Effector memory CD8-positive, alpha-beta T cell (primary cell): Measurements from ENCODE around the gene THUMPD3.
A peak's percentile ranks its signal among the peaks of the same experiment; 100 is the strongest.

ENCODE experiments used
- ATAC-seq: fragments of 150-1000 bp; cut with Tn5 transposase; replicated peaks from 2 replicates; pipeline ENCODE4 v1.10.0; 2021; ENCODE audit warnings: mild to moderate bottlenecking, moderate library complexity
- DNase-seq, 3 experiments: peaks; one replicate each; pipeline ENCODE4 v3.0.0; 2021
- H3K27ac Mint-ChIP-seq, 2 donors: one replicate each; pipeline ENCODE4 v1.8.0; 2022; ENCODE audit warnings: mild to moderate bottlenecking in 2 of 2, mixed read lengths in 2 of 2, moderate library complexity in 2 of 2
- H3K27me3 Mint-ChIP-seq, 2 donors: one replicate each; pipeline ENCODE4 v1.8.0; 2022; ENCODE audit warnings: mixed read lengths in 2 of 2
- H3K36me3 Mint-ChIP-seq: one replicate; pipeline ENCODE4 v1.8.0; 2022; ENCODE audit warnings: mild to moderate bottlenecking, moderate library complexity, mixed read lengths; ENCODE audit not compliant: insufficient read depth
- H3K4me1 Mint-ChIP-seq, 2 donors: one replicate each; pipeline ENCODE4 v1.8.0; 2022; ENCODE audit warnings: low read depth in 2 of 2, mixed read lengths in 2 of 2
- H3K4me3 Mint-ChIP-seq, 2 donors: one replicate each; pipeline ENCODE4 v1.8.0; 2022; ENCODE audit warnings: mild to moderate bottlenecking in 2 of 2, mixed read lengths in 2 of 2, moderate library complexity in 2 of 2
- H3K9me3 Mint-ChIP-seq, 2 donors: one replicate each; pipeline ENCODE4 v1.8.0; 2022; ENCODE audit warnings: mixed read lengths in 2 of 2

THUMPD3 gene

GRCh38 chr3:9396632-9397331, 33.9 kb downstream of the THUMPD3 start:
- peaks cover 71% of the 10 kb centered on the region for H3K36me3 Mint-ChIP-seq
- H3K4me1 Mint-ChIP-seq, result peaks cover 55 to 64% of the 10 kb centered on the region in 2 donors
- ATAC-seq (peak; percentile 67), DNase-seq (peak; percentile 100)
- peak overlapping the region; percentile 94 to 97 for H3K4me3 Mint-ChIP-seq
- no peaks in the 10 kb centered on the region for H3K27me3 Mint-ChIP-seq
- peak overlapping the region; percentile 97 to 99 for H3K27ac Mint-ChIP-seq
- H3K9me3 Mint-ChIP-seq, result no peaks in the 10 kb centered on the region

- H3K9me3 Mint-ChIP-seq, result no peaks in the 10 kb centered on the region
- peaks cover 54 to 64% of the 10 kb centered on the region in 2 donors for H3K4me1 Mint-ChIP-seq
- no peaks in the 10 kb centered on the region for H3K27me3 Mint-ChIP-seq
- ATAC-seq, result peak; percentile 59
- H3K4me3 Mint-ChIP-seq, result peak within 1 kb of the TSS; percentile 94 to 97
- H3K27ac Mint-ChIP-seq, result peak within 1 kb of the TSS; percentile 97 to 99
- peaks cover 65% of the 10 kb centered on the region for H3K36me3 Mint-ChIP-seq
- DNase-seq, result peak; percentile 99 to 100 (median 99)
These were observed 34.6 kb downstream of the THUMPD3 start, which contains the start of gene SETD5 for GRCh38 chr3:9397332-9397905. Gene SETD5 (plus strand): TSS chr3:9397615. CDS start chr3:9428939, 31,324 bp downstream.

DNA sequence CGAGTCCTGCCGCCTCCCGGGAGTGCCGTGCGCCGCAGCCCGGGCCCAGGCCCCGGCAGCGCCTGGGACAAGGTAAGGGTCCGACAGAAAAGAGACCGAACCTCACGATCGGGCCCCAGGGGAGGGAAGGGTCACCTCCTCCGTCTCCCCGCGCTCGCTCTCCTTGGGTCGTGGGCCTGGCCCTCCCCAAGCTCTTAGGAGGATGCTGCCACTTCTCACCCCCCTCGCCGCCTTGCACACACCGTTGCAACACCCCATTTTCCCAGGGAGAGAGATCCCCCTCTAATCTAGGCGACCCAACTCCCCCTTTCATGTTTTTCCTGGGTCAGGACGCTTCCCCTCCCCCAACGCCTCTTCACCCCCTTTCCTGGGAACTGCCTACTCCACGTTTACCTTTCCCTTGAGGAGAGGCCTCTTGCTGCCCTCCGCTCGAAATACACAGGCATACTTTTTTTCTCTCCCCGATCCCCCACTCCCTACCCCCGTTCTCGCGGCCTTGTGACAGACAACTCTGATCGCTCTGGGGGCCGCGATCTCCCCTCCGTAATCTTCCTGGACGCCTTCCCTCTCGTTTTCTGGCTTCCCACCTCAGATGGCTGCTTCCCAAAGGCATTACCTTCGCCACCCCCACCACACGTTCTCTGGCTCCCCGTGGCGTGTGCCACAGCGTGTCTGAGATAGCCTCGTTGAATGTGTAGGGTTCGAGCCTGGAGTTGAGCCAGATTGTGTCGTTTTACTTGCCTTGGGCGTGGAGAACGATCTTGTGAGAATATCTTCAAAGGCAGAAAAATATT, 35.2 kb downstream of the THUMPD3 start:
- H3K4me1 Mint-ChIP-seq, result peaks cover 60 to 67% of the 10 kb centered on the region in 2 donors

GRCh38 chr3:9398700-9399336, 36.0 kb downstream of the THUMPD3 start:
- Mint-ChIP-seq H3K27ac (peak overlapping the region; percentile 97 to 99), H3K9me3 (no peaks in the 10 kb centered on the region), H3K4me3 (peak overlapping the region; percentile 94 to 97), H3K4me1 (peaks cover 60 to 69% of the 10 kb centered on the region in 2 donors), H3K27me3 (no peaks in the 10 kb centered on the region), H3K36me3 (peaks cover 52% of the 10 kb centered on the region)
- peak; percentile 18 to 26 (median 21) for DNase-seq
- no peak for ATAC-seq

More for the DNA sequence above, 35.2 kb downstream of the THUMPD3 start:
- H3K4me3 Mint-ChIP-seq, result peak overlapping the region; percentile 94 to 97
- H3K27ac Mint-ChIP-seq, result peak overlapping the region; percentile 97 to 99
- H3K9me3 Mint-ChIP-seq, result no peaks in the 10 kb centered on the region
- ATAC-seq (no peak), DNase-seq (no peak)
- no peaks in the 10 kb centered on the region for H3K27me3 Mint-ChIP-seq
- peaks cover 58% of the 10 kb centered on the region for H3K36me3 Mint-ChIP-seq

- H3K9me3 Mint-ChIP-seq, result no peaks in the 10 kb centered on the region
These were observed 36.5 kb downstream of the THUMPD3 start for GRCh38 chr3:9399337-9399703.

DNA sequence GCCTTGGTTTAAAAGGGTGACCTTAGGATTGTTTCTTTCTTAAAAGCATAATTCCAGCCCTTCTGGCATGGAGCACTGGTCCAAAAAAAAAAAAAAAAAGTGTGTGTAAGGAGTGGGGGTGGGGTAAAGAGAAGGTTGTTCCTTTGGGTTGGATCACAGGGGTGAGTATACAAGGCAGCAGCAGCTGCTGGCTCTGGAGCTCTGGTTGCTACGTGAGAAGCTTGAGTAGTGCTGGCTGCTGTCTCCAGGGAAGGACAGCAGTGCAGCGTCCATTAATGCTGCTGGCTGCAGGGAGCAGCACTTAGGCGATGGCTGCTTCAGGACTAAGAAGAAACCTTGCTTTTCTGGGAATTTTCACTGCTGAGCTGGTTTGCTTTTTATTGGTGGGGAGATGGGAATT, 36.9 kb downstream of the THUMPD3 start:
- DNase-seq (no peak), ATAC-seq (no peak)
- H3K27ac Mint-ChIP-seq, result peak overlapping the region; percentile 97 to 99
- H3K36me3 Mint-ChIP-seq, result peaks cover 43% of the 10 kb centered on the region
- H3K27me3 Mint-ChIP-seq, result no peaks in the 10 kb centered on the region
- H3K4me3 Mint-ChIP-seq, result peak overlapping the region; percentile 94 to 97
- peaks cover 60 to 69% of the 10 kb centered on the region in 2 donors for H3K4me1 Mint-ChIP-seq
- no peaks in the 10 kb centered on the region for H3K9me3 Mint-ChIP-seq

More at GRCh38 chr3:9399337-9399703, 36.5 kb downstream of the THUMPD3 start:
- Mint-ChIP-seq H3K27ac (peak overlapping the region; percentile 97 to 99), H3K27me3 (no peaks in the 10 kb centered on the region), H3K4me1 (peaks cover 60 to 69% of the 10 kb centered on the region in 2 donors), H3K36me3 (peaks cover 47% of the 10 kb centered on the region), H3K4me3 (peak overlapping the region; percentile 94 to 97)
- DNase-seq, result no peak
- ATAC-seq, result no peak

DNA sequence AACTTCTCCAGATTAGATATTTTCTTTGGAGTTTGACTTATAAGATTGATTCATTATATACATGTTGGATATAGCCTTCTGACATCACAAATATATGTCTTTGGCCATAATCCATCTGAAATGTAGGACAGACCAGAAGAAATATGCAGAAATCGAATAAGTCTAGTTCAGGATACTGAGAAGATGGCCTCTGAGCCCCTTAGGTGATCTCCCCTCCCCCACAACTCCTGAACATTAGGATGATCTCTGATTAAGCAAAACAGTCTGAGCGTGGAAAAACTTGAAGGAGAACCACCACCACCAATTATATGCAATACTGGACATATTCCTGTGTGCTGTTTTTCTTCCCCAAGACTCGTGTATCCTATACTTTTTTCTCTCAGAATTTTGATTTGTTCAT, 37.8 kb downstream of the THUMPD3 start:
- Mint-ChIP-seq H3K27me3 (no peaks in the 10 kb centered on the region), H3K36me3 (peaks cover 34% of the 10 kb centered on the region), H3K9me3 (no peaks in the 10 kb centered on the region), H3K27ac (peak overlapping the region; percentile 32 to 33), H3K4me3 (peak overlapping the region; percentile 50 to 97), H3K4me1 (peaks cover 55 to 67% of the 10 kb centered on the region in 2 donors)
- no peak for ATAC-seq
- DNase-seq, result no peak

DNA sequence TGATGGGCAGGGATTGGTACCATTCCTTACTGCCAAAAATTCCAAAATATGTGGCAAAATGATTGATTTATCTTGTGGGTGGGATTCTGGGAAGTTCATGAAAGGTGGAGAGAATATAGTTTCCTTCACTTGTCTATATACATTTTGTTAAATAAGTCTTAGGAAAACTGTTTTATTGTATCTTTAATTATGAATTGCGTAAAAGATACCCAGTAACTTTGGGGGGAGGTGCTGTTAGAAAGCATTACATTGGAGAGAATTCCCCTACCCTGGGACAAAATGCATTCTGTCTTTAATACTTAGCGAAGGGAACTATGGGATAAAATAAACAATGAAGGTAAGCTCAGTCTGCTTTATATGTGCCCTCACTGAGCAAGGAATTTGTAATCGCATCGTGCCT, 39.1 kb downstream of the THUMPD3 start:
- H3K4me1 Mint-ChIP-seq, result peaks cover 54 to 69% of the 10 kb centered on the region in 2 donors
- H3K27ac Mint-ChIP-seq, result peak overlapping the region in 1 of 2 donors; percentile 33
- no peaks in the 10 kb centered on the region for H3K9me3 Mint-ChIP-seq
- H3K27me3 Mint-ChIP-seq, result no peaks in the 10 kb centered on the region
- ATAC-seq, result no peak
- H3K36me3 Mint-ChIP-seq, result peaks cover 23% of the 10 kb centered on the region
- DNase-seq, result no peak
- H3K4me3 Mint-ChIP-seq, result peak overlapping the region; percentile 39 to 49

- DNase-seq (no peak), ATAC-seq (no peak)
- peaks cover 18% of the 10 kb centered on the region for H3K36me3 Mint-ChIP-seq
- no peaks in the 10 kb centered on the region for H3K9me3 Mint-ChIP-seq
- H3K27me3 Mint-ChIP-seq, result no peaks in the 10 kb centered on the region
- H3K4me1 Mint-ChIP-seq, result peaks cover 55 to 74% of the 10 kb centered on the region in 2 donors
- H3K27ac Mint-ChIP-seq, result peak overlapping the region in 1 of 2 donors; percentile 81
- H3K4me3 Mint-ChIP-seq, result peak overlapping the region; percentile 15 to 49
These were observed 39.8 kb downstream of the THUMPD3 start for GRCh38 chr3:9402410-9403228.

GRCh38 chr3:9403463-9403862, 40.6 kb downstream of the THUMPD3 start:
- H3K4me3 Mint-ChIP-seq, result peak overlapping the region in 1 of 2 donors; percentile 49
- peaks cover 11% of the 10 kb centered on the region for H3K36me3 Mint-ChIP-seq
- H3K27me3 Mint-ChIP-seq, result no peaks in the 10 kb centered on the region
- DNase-seq (no peak), ATAC-seq (no peak)
- H3K27ac Mint-ChIP-seq, result peak overlapping the region in 1 of 2 donors; percentile 81
- no peaks in the 10 kb centered on the region for H3K9me3 Mint-ChIP-seq
- H3K4me1 Mint-ChIP-seq, result peaks cover 51 to 75% of the 10 kb centered on the region in 2 donors

- peak overlapping the region; percentile 45 to 51 for H3K4me3 Mint-ChIP-seq
- DNase-seq (no peak), ATAC-seq (peak; percentile 78)
- H3K36me3 Mint-ChIP-seq, result peaks cover 5% of the 10 kb centered on the region
- no peaks in the 10 kb centered on the region for H3K27me3 Mint-ChIP-seq
- no peaks in the 10 kb centered on the region for H3K9me3 Mint-ChIP-seq
- peaks cover 44 to 75% of the 10 kb centered on the region in 2 donors for H3K4me1 Mint-ChIP-seq
- peak overlapping the region; percentile 10 to 66 for H3K27ac Mint-ChIP-seq
These were observed 41.8 kb downstream of the THUMPD3 start for GRCh38 chr3:9404680-9405079.

DNA sequence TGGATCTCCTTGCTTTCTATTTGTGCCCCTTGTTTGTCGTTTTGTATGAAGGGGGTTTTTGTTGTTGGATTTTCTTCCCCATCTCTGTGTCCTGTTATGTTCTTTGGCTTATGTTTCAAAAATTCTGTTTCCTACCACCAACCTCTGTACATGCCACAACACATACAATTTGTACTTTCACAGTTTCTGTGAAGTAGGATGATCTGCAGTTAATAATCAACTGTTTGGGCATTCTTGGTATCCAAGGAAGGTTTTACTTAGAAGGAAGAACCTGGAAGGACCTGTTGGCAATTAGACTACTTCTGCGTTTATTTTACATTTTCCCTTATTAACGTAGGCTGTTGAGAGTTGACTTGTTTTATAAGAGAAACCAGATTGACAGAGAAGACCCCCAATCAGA, 42.9 kb downstream of the THUMPD3 start:
- Mint-ChIP-seq H3K4me1 (peaks cover 46 to 76% of the 10 kb centered on the region in 2 donors), H3K36me3 (peaks cover 3% of the 10 kb centered on the region), H3K27me3 (no peaks in the 10 kb centered on the region), H3K9me3 (no peaks in the 10 kb centered on the region), H3K4me3 (peak overlapping the region in 1 of 2 donors; percentile 18), H3K27ac (peak overlapping the region; percentile 10 to 24)
- DNase-seq (no peak), ATAC-seq (no peak)
